Measurements from ENCODE around the gene SENP1.

Gene SENP1

DNA sequence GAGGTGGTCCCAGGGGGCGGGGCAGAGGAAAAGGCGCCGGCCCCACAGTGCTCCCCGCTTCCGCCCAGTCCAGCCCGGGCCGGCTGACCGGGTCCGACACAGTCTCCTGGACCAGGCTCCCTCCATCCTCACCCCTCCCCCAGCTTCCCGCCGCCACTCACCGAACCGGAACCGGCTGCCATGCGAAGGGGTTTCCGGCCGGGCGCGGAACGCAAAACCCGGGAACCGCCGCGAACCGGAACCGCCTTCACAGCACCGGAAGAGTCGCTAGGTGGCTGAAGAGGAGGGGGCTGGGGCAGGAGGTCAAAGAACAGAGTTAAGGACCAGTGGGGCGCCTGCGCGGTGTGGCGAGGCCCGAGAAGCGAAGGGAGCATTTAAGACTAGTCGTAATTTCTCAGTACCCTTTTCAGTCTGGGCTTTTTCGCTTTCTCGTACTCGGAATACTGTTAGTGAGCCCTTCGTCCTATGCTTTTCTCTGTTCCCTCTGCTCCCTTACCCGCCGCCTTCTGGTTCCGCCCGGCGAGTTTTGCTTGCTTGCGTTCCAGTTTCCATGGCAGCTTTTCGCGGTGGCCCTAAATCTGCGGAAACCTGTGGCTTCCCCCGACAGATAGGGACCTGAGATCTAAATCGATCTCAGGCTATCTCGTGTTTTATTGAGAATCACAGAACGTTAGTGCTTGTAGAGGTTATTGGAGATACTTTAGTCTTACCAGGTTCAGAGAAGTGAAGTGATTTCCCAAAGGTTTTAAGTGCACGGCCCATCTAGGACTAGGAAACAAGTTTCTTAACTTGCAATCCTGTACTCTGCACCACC lies at the start of gene SENP1:
SENP1 (minus strand) TSS at position 213 of the 814 bp plus-strand sequence. CDS start 4,607 bp downstream, outside the sequence.
- no peak for FAIRE-seq
- peak; percentile 54 for DNase-seq (ENCODE audit: insufficient read length, low spot score)
- TF ChIP-seq, protein P1, sequence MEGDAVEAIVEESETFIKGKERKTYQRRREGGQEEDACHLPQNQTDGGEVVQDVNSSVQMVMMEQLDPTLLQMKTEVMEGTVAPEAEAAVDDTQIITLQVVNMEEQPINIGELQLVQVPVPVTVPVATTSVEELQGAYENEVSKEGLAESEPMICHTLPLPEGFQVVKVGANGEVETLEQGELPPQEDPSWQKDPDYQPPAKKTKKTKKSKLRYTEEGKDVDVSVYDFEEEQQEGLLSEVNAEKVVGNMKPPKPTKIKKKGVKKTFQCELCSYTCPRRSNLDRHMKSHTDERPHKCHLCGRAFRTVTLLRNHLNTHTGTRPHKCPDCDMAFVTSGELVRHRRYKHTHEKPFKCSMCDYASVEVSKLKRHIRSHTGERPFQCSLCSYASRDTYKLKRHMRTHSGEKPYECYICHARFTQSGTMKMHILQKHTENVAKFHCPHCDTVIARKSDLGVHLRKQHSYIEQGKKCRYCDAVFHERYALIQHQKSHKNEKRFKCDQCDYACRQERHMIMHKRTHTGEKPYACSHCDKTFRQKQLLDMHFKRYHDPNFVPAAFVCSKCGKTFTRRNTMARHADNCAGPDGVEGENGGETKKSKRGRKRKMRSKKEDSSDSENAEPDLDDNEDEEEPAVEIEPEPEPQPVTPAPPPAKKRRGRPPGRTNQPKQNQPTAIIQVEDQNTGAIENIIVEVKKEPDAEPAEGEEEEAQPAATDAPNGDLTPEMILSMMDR (IDR thresholded peaks at IDR 0.05; ENCODE audit: insufficient read depth, missing control alignments) = no peak

DNA sequence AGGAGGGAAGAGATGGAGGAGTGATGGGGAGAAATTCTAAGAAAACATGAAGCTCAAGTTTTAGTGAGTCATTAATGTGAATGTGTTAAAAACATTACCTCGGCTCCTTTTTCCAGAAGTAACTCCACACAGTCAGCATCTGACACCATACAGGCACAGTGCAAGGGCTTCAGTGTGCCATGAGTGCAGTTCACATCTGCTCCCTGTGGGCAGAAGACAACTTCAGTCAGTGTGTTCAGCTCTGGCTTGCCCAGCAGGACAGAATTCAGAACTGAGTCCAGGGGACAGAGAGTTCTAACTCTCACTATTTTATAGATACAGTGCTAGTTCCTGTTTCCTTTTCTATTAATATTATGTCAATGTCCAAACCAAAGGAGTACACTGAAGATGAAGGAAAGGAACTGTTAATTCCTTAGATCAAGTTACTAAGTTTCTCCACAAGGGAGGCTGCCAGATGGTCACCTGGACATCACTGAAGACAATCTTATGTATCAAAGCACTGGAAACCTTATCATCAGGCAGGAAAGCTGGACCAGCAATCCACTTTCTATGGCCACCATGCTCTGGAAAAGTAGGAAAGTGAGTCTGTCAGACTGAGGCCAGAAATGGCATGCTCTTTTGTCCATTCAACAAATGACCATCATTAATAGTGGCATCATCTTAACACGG lies 45.4 kb upstream of the SENP1 start:
- TF ChIP-seq, protein P1 (IDR thresholded peaks at IDR 0.05; ENCODE audit: insufficient read depth, missing control alignments) = no peak
- no peak for FAIRE-seq
- no peak for DNase-seq (ENCODE audit: insufficient read length, low spot score)

DNA sequence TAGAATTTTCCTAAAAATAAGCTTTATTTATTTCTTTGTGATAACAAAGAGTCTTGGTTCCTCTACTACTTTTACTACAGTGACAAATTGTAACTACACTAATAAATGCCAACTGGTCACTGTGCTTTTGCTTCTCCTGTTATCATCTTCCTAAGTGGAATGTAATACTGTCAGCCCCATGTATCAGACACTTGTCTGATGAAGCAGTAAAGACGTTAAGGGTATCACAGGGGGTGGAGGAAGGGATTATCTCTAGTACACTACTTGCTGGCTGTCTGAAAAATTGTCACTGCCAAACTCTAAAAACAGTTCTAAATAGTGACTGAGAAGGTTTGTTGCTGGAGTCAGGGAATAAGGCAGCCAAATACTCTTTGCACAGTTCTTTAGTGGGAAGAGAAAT lies 40.1 kb upstream of the SENP1 start:
- DNase-seq (ENCODE audit: insufficient read length, low spot score) = no peak
- no peak for FAIRE-seq

DNA sequence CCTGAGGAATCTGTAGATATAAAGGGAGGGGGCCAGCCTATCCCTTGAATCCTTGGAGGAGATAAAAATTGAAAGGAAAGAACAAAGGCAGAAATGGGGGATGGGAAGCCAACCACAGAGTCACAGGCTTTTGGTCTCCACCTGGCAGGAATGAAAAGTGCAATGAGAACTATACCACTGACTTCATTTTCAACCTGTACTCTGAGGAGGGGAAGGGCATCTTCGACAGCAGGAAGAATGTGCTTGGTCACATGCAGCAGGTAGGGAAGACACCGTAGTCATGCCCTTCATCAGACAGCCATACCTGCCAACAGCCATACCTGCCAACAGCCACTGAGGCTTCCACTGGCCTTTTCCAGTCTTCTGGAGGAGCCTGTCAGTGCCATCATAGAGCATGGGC lies 38.0 kb upstream of the SENP1 start:
- FAIRE-seq (no peak), DNase-seq (ENCODE audit: insufficient read length, low spot score) (no peak)
- TF ChIP-seq, protein P1 (IDR thresholded peaks at IDR 0.05; ENCODE audit: insufficient read depth, missing control alignments) = no peak

More for the DNA sequence above, 40.1 kb upstream of the SENP1 start:
- TF ChIP-seq, protein P1 (IDR thresholded peaks at IDR 0.05; ENCODE audit: insufficient read depth, missing control alignments) = no peak

DNA sequence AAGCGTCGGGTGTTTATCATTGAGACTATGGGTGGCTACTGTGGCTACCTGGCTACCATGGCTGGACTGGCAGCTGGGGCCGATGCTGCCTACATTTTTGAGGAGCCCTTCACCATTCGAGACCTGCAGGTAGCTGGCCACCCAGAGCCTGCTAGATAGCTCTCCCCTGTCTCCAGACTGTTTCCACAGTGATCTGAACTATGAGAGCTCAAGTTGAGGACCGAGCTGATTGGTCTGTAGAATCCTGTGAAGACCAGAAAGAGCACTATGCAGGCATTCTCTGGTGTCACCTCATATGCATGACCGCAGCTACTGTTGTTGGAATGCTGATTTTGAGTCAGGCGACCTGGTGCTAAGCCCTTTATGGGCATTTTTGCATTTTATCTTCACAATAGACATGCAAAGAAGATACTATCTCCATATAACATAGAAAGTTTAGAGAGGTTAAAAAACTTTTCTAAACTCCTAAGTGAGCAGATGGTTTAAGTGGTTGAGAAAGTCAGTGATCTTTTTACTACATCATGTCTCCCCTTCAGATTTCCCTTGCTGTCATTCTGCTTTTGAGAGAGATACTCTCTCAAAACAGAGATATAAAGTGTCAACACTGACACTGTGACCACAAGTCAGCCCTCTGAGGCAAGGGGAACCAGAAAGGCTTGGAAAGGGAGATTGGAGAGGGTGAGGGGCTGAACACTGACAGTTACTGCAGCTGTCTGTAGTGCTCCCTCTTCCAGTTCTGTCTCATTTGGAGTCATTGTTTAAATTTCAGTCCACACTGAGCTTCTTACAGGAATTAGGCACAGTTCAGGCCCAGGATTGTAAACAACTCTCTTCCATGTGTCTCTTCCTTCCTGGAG lies 37.2 kb upstream of the SENP1 start:
- FAIRE-seq (no peak), DNase-seq (ENCODE audit: insufficient read length, low spot score) (no peak)
- TF ChIP-seq, protein P1 (IDR thresholded peaks at IDR 0.05; ENCODE audit: insufficient read depth, missing control alignments) = no peak

DNA sequence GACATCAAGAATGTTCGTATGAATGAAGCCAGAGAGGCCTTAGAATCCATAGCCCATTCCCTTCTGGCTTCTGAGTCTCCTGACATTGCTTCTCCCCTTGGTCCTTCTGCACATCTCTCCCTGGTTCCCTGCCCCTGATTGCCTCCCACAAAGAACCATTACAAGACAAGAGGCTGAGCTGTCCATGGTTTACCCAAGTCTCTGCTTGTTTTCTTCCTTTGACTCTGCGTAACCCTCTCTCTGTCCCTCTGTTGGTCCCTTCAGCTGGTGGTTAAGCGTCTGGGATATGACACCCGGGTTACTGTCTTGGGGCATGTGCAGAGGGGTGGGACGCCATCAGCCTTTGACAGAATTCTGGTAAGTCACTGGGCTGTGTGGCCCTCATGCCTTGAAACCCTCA lies 29.1 kb upstream of the SENP1 start:
- TF ChIP-seq, protein P1 (IDR thresholded peaks at IDR 0.05; ENCODE audit: insufficient read depth, missing control alignments) = no peak
- DNase-seq (ENCODE audit: insufficient read length, low spot score) (no peak), FAIRE-seq (no peak)
